SU-DHL-6 (cell line): ENCODE measurements around the gene IL4R.

Source experiments
- EZH2phosphoT487 ChIP-seq: fragments of 200-600 bp; sonication (generic), shearing (Covaris generic); conservative IDR thresholded peaks from 2 replicates; pipeline ENCODE4 v1.6.1; 2018; ENCODE audit warnings: mild to moderate bottlenecking, antibody characterized with exemption, low read length, moderate library complexity, mixed read lengths
- TF ChIP-seq, protein P1 (sequence below): fragments of 200-600 bp; sonication (generic); IDR thresholded peaks from one replicate; pipeline ENCODE4 v1.5.1; 2017; ENCODE audit warnings: antibody characterized with exemption, mild to moderate bottlenecking, low read length, moderate library complexity; ENCODE audit not compliant: insufficient read depth, poor library complexity, severe bottlenecking

DNA sequence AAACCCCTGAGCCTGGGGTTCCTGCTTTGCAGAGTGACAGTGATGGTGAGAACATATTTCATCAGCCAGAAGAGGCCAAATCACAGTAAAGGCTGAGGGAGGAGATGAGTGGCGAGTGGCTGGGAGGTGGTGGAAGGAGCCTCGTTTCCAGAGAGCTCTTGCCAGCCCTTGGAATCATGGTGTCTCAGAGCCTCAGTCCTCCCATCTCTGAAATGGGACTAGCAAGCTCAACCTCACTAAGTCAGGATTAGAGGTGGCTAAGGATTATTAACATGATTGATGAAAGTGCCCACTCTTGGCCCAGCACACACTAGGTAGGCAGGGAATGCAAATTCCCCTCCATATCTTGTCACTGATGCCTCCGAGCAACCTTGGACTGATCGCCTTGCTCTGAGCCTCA is 43.0 kb downstream of the IL4R start:
- TF ChIP-seq, protein P1, sequence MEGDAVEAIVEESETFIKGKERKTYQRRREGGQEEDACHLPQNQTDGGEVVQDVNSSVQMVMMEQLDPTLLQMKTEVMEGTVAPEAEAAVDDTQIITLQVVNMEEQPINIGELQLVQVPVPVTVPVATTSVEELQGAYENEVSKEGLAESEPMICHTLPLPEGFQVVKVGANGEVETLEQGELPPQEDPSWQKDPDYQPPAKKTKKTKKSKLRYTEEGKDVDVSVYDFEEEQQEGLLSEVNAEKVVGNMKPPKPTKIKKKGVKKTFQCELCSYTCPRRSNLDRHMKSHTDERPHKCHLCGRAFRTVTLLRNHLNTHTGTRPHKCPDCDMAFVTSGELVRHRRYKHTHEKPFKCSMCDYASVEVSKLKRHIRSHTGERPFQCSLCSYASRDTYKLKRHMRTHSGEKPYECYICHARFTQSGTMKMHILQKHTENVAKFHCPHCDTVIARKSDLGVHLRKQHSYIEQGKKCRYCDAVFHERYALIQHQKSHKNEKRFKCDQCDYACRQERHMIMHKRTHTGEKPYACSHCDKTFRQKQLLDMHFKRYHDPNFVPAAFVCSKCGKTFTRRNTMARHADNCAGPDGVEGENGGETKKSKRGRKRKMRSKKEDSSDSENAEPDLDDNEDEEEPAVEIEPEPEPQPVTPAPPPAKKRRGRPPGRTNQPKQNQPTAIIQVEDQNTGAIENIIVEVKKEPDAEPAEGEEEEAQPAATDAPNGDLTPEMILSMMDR, result no peak
- TF ChIP-seq EZH2phosphoT487, result no peak
